ENCODE results near the gene SULT4A1. TPM values are rescaled to one million over a fixed set of nuclear protein-coding genes. Genes with fewer than 3 reads are reported as not detected.

The SULT4A1 gene
- total and polyA plus RNA-seq, 2 experiments from 2014 or later = 4.7 to 5.2 TPM

- Histone ChIP-seq H3K27ac (ENCODE audit: low read depth) (no peak overlapping the region), H3K9me2 (ENCODE audit: insufficient read depth) (no peaks in the 10 kb centered on the region), H3K27me3 (ENCODE audit: insufficient read depth) (no peaks in the 10 kb centered on the region), H3K4me1 (ENCODE audit: insufficient read depth) (peaks cover 21% of the 10 kb centered on the region), H4K20me1 (replicated peaks; ENCODE audit: insufficient read depth) (peaks cover 6% of the 10 kb centered on the region; the same call in 1 of the 2 replicates), H3F3A (replicated peaks; ENCODE audit: low read depth) (no peaks in the 10 kb centered on the region), H2AFZ (no peak overlapping the region), H3K79me2 (replicated peaks; ENCODE audit: insufficient read depth) (no peaks in the 10 kb centered on the region), H3K4me2 (no peak overlapping the region), H3K36me3 (ENCODE audit: insufficient read depth) (peaks cover 6% of the 10 kb centered on the region), H3K4me3 (no peak overlapping the region)
- H3K27me3 Mint-ChIP-seq (ENCODE audit: insufficient read depth, low read depth, poor library complexity) = peaks cover 16% of the 10 kb centered on the region
- ATAC-seq (no peak), DNase-seq (ENCODE audit: low spot score) (no peak)
- no peak for TF ChIP-seq ZNF114 (CRISPR knock-in tag; IDR thresholded peaks at IDR 0.05)
- TF ChIP-seq CTCF (conservative IDR thresholded peaks at IDR 0.05; ENCODE audit: low read depth in 2 of 2) = no peak
- TF ChIP-seq EZH2 (IDR thresholded peaks at IDR 0.05; ENCODE audit: low read depth, unreplicated experiment) = no peak
- no peak for TF ChIP-seq NANOG (IDR thresholded peaks at IDR 0.05; ENCODE audit: borderline replicate concordance)
- no peak for TF ChIP-seq EZH2phosphoT487 (IDR thresholded peaks at IDR 0.05; ENCODE audit: unreplicated experiment)
- TF ChIP-seq JUNB (IDR thresholded peaks at IDR 0.05; ENCODE audit: unreplicated experiment) = no peak
- no peak for TF ChIP-seq STAT1 (IDR thresholded peaks at IDR 0.05; ENCODE audit: unreplicated experiment)
- TF ChIP-seq POLR2AphosphoS5 (IDR thresholded peaks at IDR 0.05; ENCODE audit: low read depth) = no peak
- peaks cover 3% of the 10 kb centered on the region; the same call in 1 of the 3 replicates for H3K9me3 Mint-ChIP-seq
- H3K27ac Mint-ChIP-seq = peak overlapping the region; percentile 28; the same call in 1 of the 2 replicates
- H3K4me3 Mint-ChIP-seq = no peak overlapping the region
- peaks cover 19% of the 10 kb centered on the region for H3K36me3 Mint-ChIP-seq (ENCODE audit: low read depth)
- peaks cover 62% of the 10 kb centered on the region for H3K4me1 Mint-ChIP-seq
Observed at GRCh38 chr22:43821606-43822425, 40.5 kb downstream of the SULT4A1 start.

- Histone ChIP-seq H3K9me2 (ENCODE audit: insufficient read depth) (no peaks in the 10 kb centered on the region), H4K20me1 (replicated peaks; ENCODE audit: insufficient read depth) (peaks cover 6% of the 10 kb centered on the region; the same call in 1 of the 2 replicates), H3K4me2 (no peak overlapping the region), H3K4me1 (ENCODE audit: insufficient read depth) (peaks cover 21% of the 10 kb centered on the region), H3K4me3 (no peak overlapping the region), H2AFZ (no peak overlapping the region), H3F3A (replicated peaks; ENCODE audit: low read depth) (no peaks in the 10 kb centered on the region), H3K27me3 (ENCODE audit: insufficient read depth) (no peaks in the 10 kb centered on the region), H3K79me2 (replicated peaks; ENCODE audit: insufficient read depth) (no peaks in the 10 kb centered on the region), H3K36me3 (ENCODE audit: insufficient read depth) (peaks cover 4% of the 10 kb centered on the region), H3K27ac (ENCODE audit: low read depth) (no peak overlapping the region)
- peaks cover 16% of the 10 kb centered on the region for H3K36me3 Mint-ChIP-seq (ENCODE audit: low read depth)
- no peak for DNase-seq (ENCODE audit: low spot score)
- ATAC-seq = no peak
- peaks cover 3% of the 10 kb centered on the region; the same call in 1 of the 3 replicates for H3K9me3 Mint-ChIP-seq
- H3K4me3 Mint-ChIP-seq = no peak overlapping the region; the same call in 2 of the 3 replicates
- H3K4me1 Mint-ChIP-seq = peaks cover 52% of the 10 kb centered on the region
- 0 out of 2 replicates have a peak overlapping the region, but pooled peaks have one; percentile 30 for H3K27ac Mint-ChIP-seq
- peaks cover 12% of the 10 kb centered on the region for H3K27me3 Mint-ChIP-seq (ENCODE audit: insufficient read depth, low read depth, poor library complexity)
- TF ChIP-seq CTCF (conservative IDR thresholded peaks at IDR 0.05; ENCODE audit: low read depth in 2 of 2) = no peak
- no peak for TF ChIP-seq EZH2phosphoT487 (IDR thresholded peaks at IDR 0.05; ENCODE audit: unreplicated experiment)
- no peak for TF ChIP-seq ZNF331 (CRISPR knock-in tag; IDR thresholded peaks at IDR 0.05; ENCODE audit: low read depth)
- no peak for TF ChIP-seq CREB1 (CRISPR knock-in tag; IDR thresholded peaks at IDR 0.05; ENCODE audit: low read depth)
- no peak for TF ChIP-seq POLR2AphosphoS5 (IDR thresholded peaks at IDR 0.05; ENCODE audit: low read depth)
- no peak for TF ChIP-seq REST (IDR thresholded peaks at IDR 0.05; ENCODE audit: unreplicated experiment)
- TF ChIP-seq EZH2 (IDR thresholded peaks at IDR 0.05; ENCODE audit: low read depth, unreplicated experiment) = no peak
- TF ChIP-seq STAT1 (IDR thresholded peaks at IDR 0.05; ENCODE audit: unreplicated experiment) = no peak
- TF ChIP-seq JUNB (IDR thresholded peaks at IDR 0.05; ENCODE audit: unreplicated experiment) = no peak
- TF ChIP-seq NANOG (IDR thresholded peaks at IDR 0.05; ENCODE audit: borderline replicate concordance) = no peak
Observed at GRCh38 chr22:43820651-43821305, 41.5 kb downstream of the SULT4A1 start.

All from GM23338 (cell line).